ENCODE results near the gene NXPH4. TPM values are rescaled to one million over a fixed set of nuclear protein-coding genes. Genes with fewer than 3 reads are reported as not detected.

The NXPH4 gene
- total RNA-seq, 4 donors from 2014 or later = not detected

DNA sequence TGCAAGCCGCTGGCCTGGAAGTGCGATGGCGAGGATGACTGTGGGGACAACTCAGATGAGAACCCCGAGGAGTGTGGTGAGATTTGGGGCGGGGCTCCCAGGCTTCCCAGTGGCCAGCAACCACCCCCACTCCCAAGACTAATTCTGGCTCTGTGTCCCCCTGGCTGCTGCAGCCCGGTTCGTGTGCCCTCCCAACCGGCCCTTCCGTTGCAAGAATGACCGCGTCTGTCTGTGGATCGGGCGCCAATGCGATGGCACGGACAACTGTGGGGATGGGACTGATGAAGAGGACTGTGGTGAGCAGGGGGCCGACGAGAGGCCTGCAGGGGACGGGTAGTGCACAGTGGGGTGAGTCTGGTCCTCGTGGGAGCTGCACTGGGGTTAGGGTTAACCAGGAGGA lies 12.1 kb upstream of the NXPH4 start:
- ATAC-seq = no peak
- no peak overlapping the region for H3K4me3 ChIP-seq
- TF ChIP-seq, protein P1, sequence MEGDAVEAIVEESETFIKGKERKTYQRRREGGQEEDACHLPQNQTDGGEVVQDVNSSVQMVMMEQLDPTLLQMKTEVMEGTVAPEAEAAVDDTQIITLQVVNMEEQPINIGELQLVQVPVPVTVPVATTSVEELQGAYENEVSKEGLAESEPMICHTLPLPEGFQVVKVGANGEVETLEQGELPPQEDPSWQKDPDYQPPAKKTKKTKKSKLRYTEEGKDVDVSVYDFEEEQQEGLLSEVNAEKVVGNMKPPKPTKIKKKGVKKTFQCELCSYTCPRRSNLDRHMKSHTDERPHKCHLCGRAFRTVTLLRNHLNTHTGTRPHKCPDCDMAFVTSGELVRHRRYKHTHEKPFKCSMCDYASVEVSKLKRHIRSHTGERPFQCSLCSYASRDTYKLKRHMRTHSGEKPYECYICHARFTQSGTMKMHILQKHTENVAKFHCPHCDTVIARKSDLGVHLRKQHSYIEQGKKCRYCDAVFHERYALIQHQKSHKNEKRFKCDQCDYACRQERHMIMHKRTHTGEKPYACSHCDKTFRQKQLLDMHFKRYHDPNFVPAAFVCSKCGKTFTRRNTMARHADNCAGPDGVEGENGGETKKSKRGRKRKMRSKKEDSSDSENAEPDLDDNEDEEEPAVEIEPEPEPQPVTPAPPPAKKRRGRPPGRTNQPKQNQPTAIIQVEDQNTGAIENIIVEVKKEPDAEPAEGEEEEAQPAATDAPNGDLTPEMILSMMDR (IDR thresholded peaks at IDR 0.05 in 4 of 5, conservative IDR thresholded peaks at IDR 0.05 in 1 of 5) = no peak
- TF ChIP-seq POLR2A (IDR thresholded peaks at IDR 0.05) = no peak
- no peaks in the 10 kb centered on the region for H3K9me3 ChIP-seq
- H3K4me1 ChIP-seq = no peaks in the 10 kb centered on the region
- no peak overlapping the region for H3K27ac ChIP-seq
- no peak for DNase-seq
- intact Hi-C loops (cut with DNase I; ENCODE audit: low total_unique reads) = no loop called here
- in situ Hi-C loops (cut with MboI; ENCODE audit: low sequenced_read_pairs in 4 of 4) = no loop called here
- peaks cover 0 to 1% of the 10 kb centered on the region in 2 donors for H3K36me3 ChIP-seq
- no peaks in the 10 kb centered on the region for H3K27me3 ChIP-seq

DNA sequence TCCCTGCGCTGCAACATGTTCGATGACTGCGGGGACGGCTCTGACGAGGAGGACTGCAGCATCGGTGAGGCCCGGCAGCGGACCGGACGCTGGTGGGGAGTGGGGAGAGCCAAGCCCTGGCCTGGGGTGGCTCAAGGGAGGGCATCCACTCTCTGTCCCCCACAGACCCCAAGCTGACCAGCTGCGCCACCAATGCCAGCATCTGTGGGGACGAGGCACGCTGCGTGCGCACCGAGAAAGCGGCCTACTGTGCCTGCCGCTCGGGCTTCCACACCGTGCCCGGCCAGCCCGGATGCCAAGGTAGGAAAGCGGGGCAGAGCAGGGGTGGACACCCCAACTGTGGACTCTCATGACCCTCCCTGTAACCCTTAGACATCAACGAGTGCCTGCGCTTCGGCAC lies 11.4 kb upstream of the NXPH4 start:
- Histone ChIP-seq H3K27me3 (no peaks in the 10 kb centered on the region), H3K27ac (no peak overlapping the region), H3K9me3 (no peaks in the 10 kb centered on the region), H3K36me3 (no peaks in the 10 kb centered on the region), H3K4me1 (no peaks in the 10 kb centered on the region), H3K4me3 (no peak overlapping the region)
- in situ Hi-C loops (cut with MboI; ENCODE audit: low sequenced_read_pairs in 4 of 4) (no loop called here), intact Hi-C loops (cut with DNase I; ENCODE audit: low total_unique reads) (no loop called here)
- TF ChIP-seq, protein P1 (IDR thresholded peaks at IDR 0.05 in 4 of 5, conservative IDR thresholded peaks at IDR 0.05 in 1 of 5) = no peak
- no peak for TF ChIP-seq POLR2A (IDR thresholded peaks at IDR 0.05)
- no peak for ATAC-seq
- DNase-seq = no peak

DNA sequence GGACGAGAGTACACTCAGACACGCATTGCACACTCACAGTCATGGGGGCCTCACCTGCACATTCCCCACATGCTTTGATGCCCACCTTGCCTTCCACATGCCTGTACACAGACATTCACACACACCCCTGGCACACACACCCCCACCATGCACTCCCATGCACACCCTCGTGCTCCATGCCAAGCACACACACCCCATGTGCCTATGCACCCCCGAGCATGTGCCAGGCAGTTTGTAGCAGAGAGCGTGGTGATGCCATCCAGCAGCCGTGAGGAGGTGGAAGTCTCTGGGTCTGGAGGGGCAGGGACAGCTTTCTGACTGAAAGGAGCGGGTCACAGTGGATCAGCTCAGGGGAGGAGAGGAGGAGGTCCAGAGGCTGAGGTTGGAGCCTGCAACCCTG lies 10.7 kb upstream of the NXPH4 start:
- intact Hi-C loops (cut with DNase I; ENCODE audit: low total_unique reads) (no loop called here), in situ Hi-C loops (cut with MboI; ENCODE audit: low sequenced_read_pairs in 4 of 4) (no loop called here)
- Histone ChIP-seq H3K4me3 (no peak overlapping the region), H3K36me3 (no peaks in the 10 kb centered on the region), H3K9me3 (no peaks in the 10 kb centered on the region), H3K27ac (no peak overlapping the region), H3K27me3 (no peaks in the 10 kb centered on the region), H3K4me1 (no peaks in the 10 kb centered on the region)
- DNase-seq = no peak
- TF ChIP-seq, protein P1 (IDR thresholded peaks at IDR 0.05 in 4 of 5, conservative IDR thresholded peaks at IDR 0.05 in 1 of 5) = no peak
- no peak for TF ChIP-seq POLR2A (IDR thresholded peaks at IDR 0.05)
- ATAC-seq = no peak

DNA sequence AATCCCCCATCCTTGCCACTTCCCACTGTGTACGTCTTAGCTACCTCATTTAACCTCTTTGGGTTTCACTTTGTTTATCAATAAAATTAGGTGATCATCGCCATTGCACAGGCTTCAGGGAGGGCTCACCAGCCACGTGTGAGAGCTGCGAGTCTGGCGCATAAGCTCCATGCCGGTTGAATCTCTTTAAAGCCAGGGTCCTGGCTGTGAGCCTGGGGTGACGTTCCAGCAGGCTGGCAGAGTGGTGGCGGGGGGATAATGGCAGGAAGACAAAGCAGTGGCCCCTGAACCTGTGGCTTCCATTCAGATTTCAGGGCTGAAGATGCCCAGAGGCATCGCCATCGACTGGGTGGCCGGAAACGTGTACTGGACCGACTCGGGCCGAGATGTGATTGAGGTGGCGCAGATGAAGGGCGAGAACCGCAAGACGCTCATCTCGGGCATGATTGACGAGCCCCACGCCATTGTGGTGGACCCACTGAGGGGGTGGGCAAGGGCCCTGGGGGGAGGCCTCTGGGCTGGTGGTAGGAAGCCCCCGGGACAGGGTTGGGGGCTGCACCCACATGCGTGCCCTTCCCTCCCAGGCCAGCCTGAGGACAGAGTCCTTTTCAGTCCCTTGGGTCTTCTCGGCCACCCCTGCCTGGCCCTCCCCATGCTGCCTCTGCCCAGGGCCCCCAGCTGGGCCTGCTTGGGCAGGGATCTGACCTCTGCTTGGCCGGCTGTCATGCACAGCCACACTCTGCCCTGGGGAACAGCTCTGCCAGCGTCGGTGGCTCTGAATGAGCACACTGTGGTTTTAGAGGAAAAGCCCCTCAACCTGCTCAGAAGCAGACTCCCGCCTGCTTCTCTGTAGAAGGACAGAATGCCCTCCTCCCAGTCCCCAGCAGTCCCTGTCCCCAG lies 8.6 kb upstream of the NXPH4 start:
- no peaks in the 10 kb centered on the region for H3K36me3 ChIP-seq
- no peak for DNase-seq
- no peak for ATAC-seq
- no peaks in the 10 kb centered on the region for H3K27me3 ChIP-seq
- H3K9me3 ChIP-seq = no peaks in the 10 kb centered on the region
- no peak for TF ChIP-seq POLR2A (IDR thresholded peaks at IDR 0.05)
- TF ChIP-seq, protein P1 (IDR thresholded peaks at IDR 0.05 in 4 of 5, conservative IDR thresholded peaks at IDR 0.05 in 1 of 5) = no peak
- H3K4me3 ChIP-seq = no peak overlapping the region
- in situ Hi-C loops (cut with MboI; ENCODE audit: low sequenced_read_pairs in 4 of 4) = no loop called here
- no peak overlapping the region for H3K27ac ChIP-seq
- no peaks in the 10 kb centered on the region for H3K4me1 ChIP-seq
- intact Hi-C loops (cut with DNase I; ENCODE audit: low total_unique reads) = no loop called here

All from gastrocnemius medialis (tissue), 4 donors.